ENCODE measurements around the gene SMIM32.

- no peak for TF ChIP-seq CTCF (IDR thresholded peaks at IDR 0.05; ENCODE audit: low read depth, low read length, missing input control)
- no peak for TF ChIP-seq RAD21 (IDR thresholded peaks at IDR 0.05)
- no peak for TF ChIP-seq FOXA1 (IDR thresholded peaks at IDR 0.05)
- TF ChIP-seq MAX (IDR thresholded peaks at IDR 0.05), result no peak
Observed at GRCh38 chr5:136228136-136228757, 35.3 kb upstream of the SMIM32 start.
